GM10248 (cell line): ENCODE data around the gene ETV3L.
"Not testable (repeated sequence)": the region's sequence is repeated elsewhere in the genome, so short reads cannot be mapped to it uniquely, and the experiment has no call there.

Source experiments
- CTCF ChIA-PET: fragments of 300-600 bp; sonication (Branson Sonifier 250); formaldehyde crosslinking; extraction: SDS; loops from one replicate; lab custom pipeline; 2021; ENCODE audit warnings: antibody characterized with exemption; lab: Yijun Ruan, JAX
- POLR2A ChIA-PET: fragments of 350-650 bp; sonication (Branson Sonifier 250); formaldehyde crosslinking; extraction: SDS; loops from one replicate; lab custom pipeline; 2020; ENCODE audit warnings: antibody characterized with exemption; lab: Yijun Ruan, JAX
- DNase-seq: peaks from one replicate; pipeline ENCODE4 v3.0.0; 2012; ENCODE audit errors: extremely low spot score
- TF ChIP-seq, protein P1 (sequence below): IDR thresholded peaks from 2 replicates; pipeline ENCODE4 v1.5.1; 2012; ENCODE audit warnings: mild to moderate bottlenecking, low read depth; ENCODE audit errors: extremely low read depth, missing control alignments, control extremely low read depth

Gene ETV3L

DNA sequence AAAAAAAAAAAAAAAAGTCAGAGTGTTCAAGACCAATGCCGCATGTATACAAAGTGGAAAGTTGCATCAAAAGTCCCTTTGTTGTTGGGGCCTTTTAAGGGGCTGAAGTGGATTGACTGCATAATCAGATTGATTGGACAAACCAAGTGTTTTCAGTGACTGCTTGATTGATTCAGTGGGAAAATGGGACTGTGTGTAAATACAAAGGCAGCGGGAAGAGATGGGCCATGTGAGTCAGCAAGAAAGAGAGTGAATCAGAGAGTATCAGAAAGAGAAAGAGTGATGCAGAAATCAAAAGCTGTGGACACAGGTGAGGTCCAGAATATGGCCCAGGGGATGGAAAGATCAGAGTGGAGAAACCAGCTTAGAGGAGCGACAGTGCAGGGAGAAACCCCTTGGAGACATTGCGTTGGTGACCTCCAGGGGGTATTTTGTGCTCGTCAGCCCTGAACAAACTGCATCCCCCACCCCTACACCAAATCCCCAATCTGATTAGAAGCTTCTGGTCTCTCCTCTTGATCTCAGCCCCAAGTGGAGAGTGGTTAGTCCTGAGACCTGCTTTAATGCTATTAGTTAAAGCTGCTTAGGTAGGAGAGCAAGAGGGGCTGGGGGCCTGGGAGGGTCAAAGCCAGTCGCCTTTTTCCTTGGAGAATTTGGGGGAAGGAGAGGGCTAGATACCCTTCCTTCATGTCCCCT, 5.1 kb upstream of the ETV3L start:
- ChIA-PET POLR2A (no interaction called here), CTCF (interaction anchor here (0.7 to 10.5 kb wide), 5 partner anchors 10 to 52 kb away, joined by 3 to 83 read pairs (median 5); partner anchors contain the start of gene ETV3)
- no peak for DNase-seq
- TF ChIP-seq, protein P1, sequence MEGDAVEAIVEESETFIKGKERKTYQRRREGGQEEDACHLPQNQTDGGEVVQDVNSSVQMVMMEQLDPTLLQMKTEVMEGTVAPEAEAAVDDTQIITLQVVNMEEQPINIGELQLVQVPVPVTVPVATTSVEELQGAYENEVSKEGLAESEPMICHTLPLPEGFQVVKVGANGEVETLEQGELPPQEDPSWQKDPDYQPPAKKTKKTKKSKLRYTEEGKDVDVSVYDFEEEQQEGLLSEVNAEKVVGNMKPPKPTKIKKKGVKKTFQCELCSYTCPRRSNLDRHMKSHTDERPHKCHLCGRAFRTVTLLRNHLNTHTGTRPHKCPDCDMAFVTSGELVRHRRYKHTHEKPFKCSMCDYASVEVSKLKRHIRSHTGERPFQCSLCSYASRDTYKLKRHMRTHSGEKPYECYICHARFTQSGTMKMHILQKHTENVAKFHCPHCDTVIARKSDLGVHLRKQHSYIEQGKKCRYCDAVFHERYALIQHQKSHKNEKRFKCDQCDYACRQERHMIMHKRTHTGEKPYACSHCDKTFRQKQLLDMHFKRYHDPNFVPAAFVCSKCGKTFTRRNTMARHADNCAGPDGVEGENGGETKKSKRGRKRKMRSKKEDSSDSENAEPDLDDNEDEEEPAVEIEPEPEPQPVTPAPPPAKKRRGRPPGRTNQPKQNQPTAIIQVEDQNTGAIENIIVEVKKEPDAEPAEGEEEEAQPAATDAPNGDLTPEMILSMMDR, result no peak

DNA sequence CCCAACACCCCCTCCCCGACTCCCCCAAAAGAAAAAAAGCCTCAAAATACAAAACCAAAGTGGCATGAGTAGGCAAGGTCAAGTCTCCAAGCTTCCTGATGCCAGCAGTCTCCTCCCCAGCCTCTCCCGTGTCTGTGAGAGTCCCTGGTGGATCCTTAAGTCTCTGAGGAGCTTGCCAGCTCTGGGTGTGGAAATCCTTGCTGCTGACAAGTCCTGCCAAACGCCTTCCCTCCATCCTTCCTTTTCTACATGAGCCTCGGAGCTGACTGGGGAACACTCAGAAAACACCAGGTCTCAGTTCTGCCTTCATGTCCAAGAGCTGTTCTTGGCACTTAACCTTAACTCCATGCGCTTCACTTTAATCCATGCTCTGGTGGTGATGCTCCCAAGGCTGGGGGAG, 3.7 kb upstream of the ETV3L start:
- no peak for DNase-seq
- CTCF ChIA-PET, result interaction anchor here (0.8 to 10.5 kb wide), 6 partner anchors 13 to 73 kb away, joined by 3 to 83 read pairs (median 4); no protein-coding TSS in a partner anchor
- TF ChIP-seq, protein P1, result no peak
- POLR2A ChIA-PET, result no interaction called here

DNA sequence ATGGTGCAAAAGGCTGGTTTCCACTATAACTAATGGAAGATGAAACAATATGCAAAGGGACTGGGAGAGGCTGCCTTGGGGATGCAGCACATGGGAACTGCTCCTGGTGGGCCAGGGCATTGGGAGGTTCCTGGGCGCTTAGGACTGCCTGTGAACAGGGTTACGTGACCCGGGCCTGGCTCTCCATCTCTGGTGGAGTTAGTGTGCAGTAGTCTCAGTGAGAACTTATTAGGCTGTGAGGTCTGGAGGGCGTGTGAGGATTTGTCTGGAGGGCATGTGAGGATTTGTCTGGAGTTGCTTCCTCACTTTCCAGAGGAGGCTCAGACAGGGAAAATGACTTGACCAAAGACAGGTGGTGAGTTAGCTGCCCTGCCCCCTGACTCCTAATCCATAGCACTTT, 1.5 kb upstream of the ETV3L start:
- no peak for DNase-seq
- CTCF ChIA-PET, result interaction anchor here (6.6 to 10.5 kb wide), 2 partner anchors 11 to 55 kb away, joined by 72 to 83 read pairs; no protein-coding TSS in a partner anchor

DNA sequence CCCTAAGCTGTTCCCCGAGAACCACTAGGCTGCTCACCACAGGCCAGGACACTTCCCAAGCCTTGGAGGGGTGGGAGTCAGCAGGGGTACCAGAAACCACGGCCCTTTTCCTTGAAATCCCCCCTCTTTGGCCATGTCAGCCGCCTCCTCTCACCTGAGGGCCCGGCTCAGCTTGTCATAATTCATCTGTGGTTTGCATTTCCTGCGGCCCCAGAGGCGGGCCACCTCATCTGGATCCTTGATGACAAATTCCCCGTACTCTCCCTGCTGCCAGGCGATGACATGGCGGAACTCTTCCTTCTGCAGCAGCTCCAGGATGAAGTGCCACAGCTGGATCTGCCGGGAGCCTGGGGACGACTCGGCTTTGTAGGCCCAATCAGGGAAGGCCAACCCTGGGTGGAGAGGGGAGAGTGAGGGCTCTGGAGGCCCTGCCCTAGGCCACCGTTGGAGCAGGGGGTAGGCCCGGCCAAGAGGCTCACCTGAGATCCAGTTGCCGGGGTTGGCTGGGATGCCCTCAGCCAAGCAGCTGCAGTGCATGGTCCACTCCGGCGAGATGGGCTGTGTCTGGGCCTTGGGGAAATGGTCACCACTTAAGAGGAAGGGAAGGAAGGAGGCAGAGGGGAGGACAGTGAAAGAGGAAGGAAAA, 498 bp downstream of the ETV3L start:
- POLR2A ChIA-PET, DNase-seq: not testable (repeated sequence)
- CTCF ChIA-PET, result interaction anchor here (1.4 to 7.9 kb wide), 4 partner anchors 9 to 57 kb away, joined by 3 to 67 read pairs (median 12); no protein-coding TSS in a partner anchor

More for the DNA sequence above, 1.5 kb upstream of the ETV3L start:
- TF ChIP-seq, protein P1, result no peak
- POLR2A ChIA-PET, result no interaction called here

DNA sequence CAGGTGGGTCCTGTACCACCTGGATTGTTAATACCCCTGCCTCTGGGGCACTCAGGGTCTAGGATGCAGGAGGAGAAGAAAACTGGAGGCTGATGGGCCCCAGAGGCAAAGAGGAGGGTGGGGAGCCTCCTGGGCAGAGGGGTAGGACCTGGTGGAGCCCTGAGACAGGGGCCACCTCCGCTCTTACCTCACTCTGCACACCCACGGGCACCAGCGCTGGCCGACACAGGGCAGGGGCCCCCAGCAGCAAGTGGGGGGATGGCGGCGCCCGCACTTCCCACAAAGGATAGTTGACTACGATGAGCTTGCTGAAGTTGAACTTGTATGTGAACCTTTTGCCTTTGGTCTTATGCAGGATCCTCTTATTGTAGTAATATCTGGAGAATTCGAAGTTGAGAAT, 1.1 kb downstream of the ETV3L start:
- TF ChIP-seq, protein P1, result no peak
- no peak for DNase-seq
- CTCF ChIA-PET, result interaction anchor here (1.4 to 7.9 kb wide), 4 partner anchors 8 to 58 kb away, joined by 3 to 67 read pairs (median 12); no protein-coding TSS in a partner anchor
- POLR2A ChIA-PET, result no interaction called here

DNA sequence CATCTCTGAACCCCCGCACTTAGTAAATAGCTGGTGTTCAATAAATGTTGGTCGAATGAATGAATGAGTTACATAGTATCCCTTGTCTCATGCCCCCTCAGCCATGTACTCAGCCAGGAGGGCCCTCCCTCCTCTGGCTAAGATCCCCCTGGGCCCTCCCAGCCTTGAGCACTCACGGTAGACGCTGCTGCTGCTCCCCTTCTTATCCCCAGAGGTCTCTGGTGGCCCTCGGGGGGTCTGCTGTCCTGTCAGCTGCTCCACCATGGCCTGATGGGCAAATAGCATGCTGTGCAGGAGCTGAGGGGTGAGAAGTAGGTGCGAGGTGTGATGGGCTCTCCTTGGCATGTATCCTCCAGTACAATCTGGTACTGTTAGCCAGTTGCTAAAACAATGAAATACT, 1.9 kb downstream of the ETV3L start:
- POLR2A ChIA-PET, result no interaction called here

More for the DNA sequence above, 1.9 kb downstream of the ETV3L start:
- no peak for DNase-seq
- CTCF ChIA-PET, result interaction anchor here (7.9 kb wide), 1 partner anchor 59 kb away, joined by 67 read pairs; no protein-coding TSS in a partner anchor
- TF ChIP-seq, protein P1, result no peak
